Stromal cell of bone marrow (primary cell): Measurements from ENCODE around the gene MTHFD2.

ENCODE experiments used
- DNase-seq: peaks from one replicate; pipeline ENCODE4 v3.0.0-alpha.2; 2012; ENCODE audit warnings: low read depth

MTHFD2 gene

DNA sequence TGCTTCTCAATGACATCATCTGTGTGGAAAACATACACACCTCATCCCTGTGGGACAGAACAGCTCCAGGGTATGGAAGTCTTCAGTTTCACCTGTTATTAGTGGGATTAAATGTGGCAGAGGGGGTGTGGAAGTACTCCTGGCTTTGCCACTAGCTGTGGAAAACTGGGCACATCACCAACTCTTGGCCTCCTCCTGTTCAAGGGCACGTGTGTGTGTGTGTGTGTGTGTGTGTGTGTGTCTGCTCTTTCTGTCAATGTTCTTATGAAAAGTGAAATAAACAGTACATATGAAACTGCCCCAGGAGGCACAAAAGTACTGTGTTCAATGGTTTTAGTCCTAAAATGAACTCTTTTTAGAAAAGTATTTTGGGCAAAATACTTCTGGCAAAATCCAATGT lies 65.9 kb downstream of the MTHFD2 start:
- DNase-seq = no peak

DNA sequence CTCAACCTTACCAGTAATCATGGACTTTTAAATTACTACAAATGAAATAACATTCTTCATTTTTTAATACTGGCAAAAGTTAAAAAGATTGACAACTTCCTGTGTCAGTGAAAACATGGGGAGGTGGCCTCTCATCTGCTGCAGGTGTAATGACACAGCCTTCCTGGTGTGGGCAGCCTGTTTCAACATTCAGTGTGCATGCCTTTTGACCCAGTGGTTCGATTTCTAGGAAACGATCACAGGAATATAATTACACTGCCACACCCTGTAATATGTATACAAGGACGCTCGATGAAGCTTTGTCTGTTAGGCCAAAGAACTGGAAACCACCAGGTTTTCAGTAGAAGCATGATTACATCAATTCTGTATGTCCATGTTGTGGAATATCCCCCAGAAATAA lies 68.7 kb downstream of the MTHFD2 start:
- DNase-seq = no peak
